GM12878 (cell line): ENCODE measurements around the gene CARHSP1. TPM values are rescaled to one million over a fixed set of nuclear protein-coding genes. Genes with fewer than 3 reads are reported as not detected.

Experiments used
- ATAC-seq: fragments of 200-7000 bp; cut with Tn5 transposase; 3 replicates; pipeline ENCODE4 v1.9.1; 2020; ENCODE audit warnings: mild to moderate bottlenecking, moderate library complexity
- BruUV-seq: library from RNA; stranded (reverse); fragments of 400-500 nt; replicated peaks from 2 replicates; lab custom pipeline; 2021; lab: Mats Ljungman, UMichigan
- CTCF ChIA-PET: fragments of 300-600 bp; sonication (Branson Sonifier 250); formaldehyde crosslinking; extraction: SDS; loops from one replicate; lab custom pipeline; 2021; ENCODE audit warnings: inconsistent platforms; lab: Yijun Ruan, JAX
- POLR2A ChIA-PET: fragments of 350-600 bp; formaldehyde crosslinking; extraction: SDS; loops from one replicate; lab custom pipeline; 2021; ENCODE audit warnings: inconsistent platforms; lab: Charles Lee
- RAD21 ChIA-PET: fragments of 300-600 bp; sonication (Branson Sonifier 250); formaldehyde crosslinking; loops from one replicate; lab custom pipeline; 2023; ENCODE audit warnings: antibody characterized with exemption; ENCODE audit not compliant: unreplicated experiment; lab: Charles Lee
- SMC1A ChIA-PET: fragments of 300-600 bp; sonication (Branson Sonifier 250); formaldehyde crosslinking; loops from one replicate; lab custom pipeline; 2023; ENCODE audit not compliant: unreplicated experiment, uncharacterized antibody; lab: Charles Lee
- DNase-seq: peaks from one replicate; pipeline ENCODE4 v3.0.0-alpha.2; 2011; ENCODE audit warnings: low read depth, low spot score
- FAIRE-seq: peaks from 3 replicates; lab custom pipeline; 2011; peaks lifted over from hg19 to GRCh38; lab: Jason Lieb, UNC
- H2AFZ ChIP-seq: 2 replicates; pipeline ENCODE4 v1.6.0; 2011; ENCODE audit warnings: low read depth, low read length, control low read depth; ENCODE audit not compliant: control insufficient read depth
- H3K27ac ChIP-seq: 2 replicates; pipeline ENCODE4 v1.5.1; 2011; ENCODE audit warnings: control low read depth; ENCODE audit not compliant: control insufficient read depth, insufficient read depth
- H3K27me3 ChIP-seq, 2 experiments: replicated peaks in 1 of 2; 2 replicates each; pipeline versions ENCODE4 v1.6.0 to v1.6.1; 2011; ENCODE audit warnings: low read length in 1 of 2; ENCODE audit not compliant: control insufficient read depth in 2 of 2, insufficient read depth in 2 of 2
- H3K36me3 ChIP-seq, 2 experiments: 2 replicates each; pipeline ENCODE4 v1.5.1; 2011; ENCODE audit warnings: low read length in 1 of 2; ENCODE audit not compliant: control insufficient read depth in 2 of 2, insufficient read depth in 2 of 2
- H3K4me1 ChIP-seq: 2 replicates; pipeline ENCODE4 v1.6.1; 2011; ENCODE audit warnings: mild to moderate bottlenecking, low read length, moderate library complexity, mixed read lengths; ENCODE audit not compliant: control insufficient read depth, insufficient read depth
- H3K4me2 ChIP-seq: 2 replicates; pipeline ENCODE4 v1.6.0; 2011; ENCODE audit warnings: control low read depth; ENCODE audit not compliant: control insufficient read depth, insufficient read depth
- H3K4me3 ChIP-seq: fragments of 200-600 bp; sonication (generic); 2 replicates; pipeline ENCODE4 v1.5.1; 2016
- H3K79me2 ChIP-seq: 2 replicates; pipeline ENCODE4 v1.6.0; 2011; ENCODE audit warnings: low read length; ENCODE audit not compliant: control insufficient read depth, insufficient read depth
- H3K9ac ChIP-seq: 2 replicates; pipeline ENCODE4 v1.8.0; 2011; ENCODE audit warnings: low read length, control low read depth, mixed read lengths; ENCODE audit not compliant: control insufficient read depth, insufficient read depth
- H3K9me3 ChIP-seq: replicated peaks from 3 replicates; pipeline ENCODE4 v1.5.1; 2011; ENCODE audit warnings: mild to moderate bottlenecking, low read length; ENCODE audit not compliant: control insufficient read depth, insufficient read depth
- H4K20me1 ChIP-seq: 2 replicates; pipeline ENCODE4 v1.6.0; 2011; ENCODE audit not compliant: control insufficient read depth, insufficient read depth
- BACH1 ChIP-seq: fragments of 450-650 bp; IDR thresholded peaks from 2 replicates; pipeline ENCODE4 v1.6.1; 2017; ENCODE audit warnings: mild to moderate bottlenecking, borderline replicate concordance
- EP300 ChIP-seq, 2 experiments: fragments of 150-350 bp in 1 of 2; IDR thresholded peaks; 2 replicates each; pipeline ENCODE4 v1.6.1; 2011 to 2012; ENCODE audit warnings: low read depth in 2 of 2, low read length in 2 of 2, borderline replicate concordance in 1 of 2, improper control_type of control experiment in 1 of 2, inconsistent platforms in 1 of 2; ENCODE audit not compliant: control insufficient read depth in 1 of 2
- HDAC6 ChIP-seq: fragments of 200-600 bp; sonication (generic); IDR thresholded peaks from one replicate; pipeline ENCODE4 v1.8.0; 2017; ENCODE audit warnings: antibody characterized with exemption; ENCODE audit not compliant: unreplicated experiment
- PML ChIP-seq: IDR thresholded peaks from 2 replicates; pipeline ENCODE4 v1.6.1; 2012; ENCODE audit warnings: low read length, inconsistent platforms
- POLR2A ChIP-seq: IDR thresholded peaks from 2 replicates; pipeline ENCODE4 v1.6.1; 2011; ENCODE audit warnings: low read depth, mild to moderate bottlenecking, low read length
- POLR2AphosphoS5 ChIP-seq: IDR thresholded peaks from 2 replicates; pipeline ENCODE4 v1.6.1; 2011; ENCODE audit warnings: mild to moderate bottlenecking, low read length, inconsistent platforms
- SP1 ChIP-seq: IDR thresholded peaks from one replicate; pipeline ENCODE4 v1.6.1; 2011; ENCODE audit warnings: low read depth, low read length
- YBX1 ChIP-seq: fragments of 450-650 bp; IDR thresholded peaks from 2 replicates; pipeline ENCODE4 v1.6.1; 2016; ENCODE audit warnings: antibody characterized with exemption
- WGBS: methylation state at CpG from one replicate; pipeline ENCODE4 v1.1.6; 2016; ENCODE audit warnings: low lambda C conversion rate; ENCODE audit not compliant: insufficient replicate concordance, insufficient coverage; ENCODE audit errors: missing lambda C conversion rate; 5-methylcytosine and 5-hydroxymethylcytosine counted together
- in situ Hi-C: fragments of 300-500 bp; cut with MboI; formaldehyde crosslinking; loops from 9 replicates; pipeline ENCODE4 v1.14.3; 2018; ENCODE audit warnings: mixed read lengths
- intact Hi-C: fragments of 100-400 bp; cut with micrococcal nuclease; formaldehyde crosslinking; loops from one replicate; pipeline ENCODE4 v1.14.2; 2022; ENCODE audit not compliant: unreplicated experiment
- polyA plus RNA-seq, 11 experiments: library from polyadenylated mRNA; depleted of rRNA in 4 of 11; unstranded in 6 of 11; stranded (reverse) in 5 of 11; fragments of >200 nt; fragmentation: Nextera tagmentation in 4 of 11; fragmentation: Illumina TruSeq in 1 of 11; extraction: Ambion mirVana in 4 of 11; extraction: Trizol in 1 of 11; gene quantifications; 1 replicate in 1 of 11; 2 replicates in 10 of 11; pipeline versions ENCODE4 v1.2.1 to v1.2.3, GENCODE V29; 2011 to 2016; ENCODE audit warnings: inconsistent platforms in 2 of 11, missing spikeins in 2 of 11, low read depth in 1 of 11
- total RNA-seq, 4 experiments: library from RNA; depleted of rRNA in 3 of 4; stranded (reverse); fragments of >200 nt in 3 of 4; fragmentation: Illumina TruSeq in 1 of 4; extraction: Trizol in 1 of 4; gene quantifications; 2 replicates each; pipeline versions ENCODE4 v1.2.1 to v1.2.3, GENCODE V29; 2013 to 2021
- TF ChIP-seq, protein P1 (sequence below), 3 experiments: IDR thresholded peaks in 2 of 3; conservative IDR thresholded peaks in 1 of 3; 2 replicates each; pipeline ENCODE4 v1.5.1; 2011; ENCODE audit warnings: low read depth in 3 of 3, low read length in 3 of 3, mild to moderate bottlenecking in 3 of 3, control low read depth in 2 of 3, moderate library complexity in 2 of 3, inconsistent platforms in 1 of 3, mixed read lengths in 1 of 3; ENCODE audit not compliant: control insufficient read depth in 2 of 3, insufficient read depth in 1 of 3; ENCODE audit errors: extremely low read depth in 1 of 3

CARHSP1 gene
- total and polyA plus RNA-seq, 10 of the 15 experiments (the other 5 are each of a cell fraction or from before 2014, with no cell fraction given): 5.5 to 112 (median 67.0) TPM

DNA sequence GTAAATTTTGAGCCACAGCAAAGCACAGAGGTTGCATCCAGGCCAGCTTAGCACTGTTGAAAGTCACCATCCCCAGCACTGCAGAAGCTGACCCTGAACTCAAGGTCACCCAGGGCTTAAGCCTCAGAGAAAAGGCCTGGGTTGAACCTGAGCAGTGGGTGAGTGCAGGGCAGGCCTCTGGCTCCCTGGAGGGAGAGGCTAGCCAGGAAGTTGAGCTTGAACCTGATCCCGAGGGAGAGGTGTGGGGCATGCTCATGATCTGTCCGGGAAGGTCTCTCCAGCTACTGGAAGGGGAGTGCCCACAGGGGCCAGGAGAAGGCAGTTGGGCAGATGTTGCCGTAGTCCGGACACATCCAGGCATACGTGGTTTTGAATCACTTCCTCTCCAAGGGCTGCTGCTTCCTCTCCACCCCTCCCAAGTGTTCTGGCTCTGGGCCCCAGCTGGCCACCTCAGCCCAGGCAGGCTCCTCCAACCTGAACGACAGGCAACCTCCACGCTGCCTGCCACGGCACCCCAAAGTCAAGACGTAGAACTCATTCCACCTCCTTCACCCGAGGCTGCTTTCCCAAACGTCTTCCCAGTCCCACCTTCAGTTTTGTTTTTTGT, 18.4 kb downstream of the CARHSP1 start (continued):
- TF ChIP-seq BACH1 (0 out of 2 replicates have a peak, but pooled peaks have one; percentile 28), POLR2AphosphoS5 (0 out of 2 replicates have a peak, but pooled peaks have one; percentile 5), HDAC6 (no peak), SP1 (no peak), EP300 (IDR thresholded peaks at IDR 0.05; ENCODE audit: borderline replicate concordance in 1 of 2, control insufficient read depth in 1 of 2, low read depth in 2 of 2, low read length in 2 of 2) (no peak), YBX1 (no peak)

GRCh38 chr16:8849411-8850011, 19.3 kb downstream of the CARHSP1 start:
- CTCF ChIA-PET: interaction anchor here (0.5 to 1.2 kb wide), 2 partner anchors 24 to 30 kb away, joined by 3 to 4 read pairs; no protein-coding TSS in a partner anchor
- SMC1A ChIA-PET: no interaction called here
- RAD21 ChIA-PET: interaction anchor here (1.2 to 1.4 kb wide), 2 partner anchors 19 to 22 kb away, joined by 3 read pairs; partner anchors contain the start of gene CARHSP1
- Histone ChIP-seq H3K4me3 (no peak overlapping the region), H4K20me1 (no peaks in the 10 kb centered on the region; the same call in none of the 2 replicates), H3K4me1 (no peaks in the 10 kb centered on the region; the same call in 1 of the 2 replicates), H3K9ac (no peak overlapping the region), H3K27ac (no peak overlapping the region), H3K79me2 (no peaks in the 10 kb centered on the region), H3K4me2 (no peak overlapping the region), H3K36me3 (peaks cover 44 to 53% of the 10 kb centered on the region in 2 experiments), H3K27me3 (no peaks in the 10 kb centered on the region), H2AFZ (no peak overlapping the region), H3K9me3 (no peaks in the 10 kb centered on the region)
- peak; percentile 6; the same call in 1 of the 2 replicates for TF ChIP-seq PML
- TF ChIP-seq, protein P1, sequence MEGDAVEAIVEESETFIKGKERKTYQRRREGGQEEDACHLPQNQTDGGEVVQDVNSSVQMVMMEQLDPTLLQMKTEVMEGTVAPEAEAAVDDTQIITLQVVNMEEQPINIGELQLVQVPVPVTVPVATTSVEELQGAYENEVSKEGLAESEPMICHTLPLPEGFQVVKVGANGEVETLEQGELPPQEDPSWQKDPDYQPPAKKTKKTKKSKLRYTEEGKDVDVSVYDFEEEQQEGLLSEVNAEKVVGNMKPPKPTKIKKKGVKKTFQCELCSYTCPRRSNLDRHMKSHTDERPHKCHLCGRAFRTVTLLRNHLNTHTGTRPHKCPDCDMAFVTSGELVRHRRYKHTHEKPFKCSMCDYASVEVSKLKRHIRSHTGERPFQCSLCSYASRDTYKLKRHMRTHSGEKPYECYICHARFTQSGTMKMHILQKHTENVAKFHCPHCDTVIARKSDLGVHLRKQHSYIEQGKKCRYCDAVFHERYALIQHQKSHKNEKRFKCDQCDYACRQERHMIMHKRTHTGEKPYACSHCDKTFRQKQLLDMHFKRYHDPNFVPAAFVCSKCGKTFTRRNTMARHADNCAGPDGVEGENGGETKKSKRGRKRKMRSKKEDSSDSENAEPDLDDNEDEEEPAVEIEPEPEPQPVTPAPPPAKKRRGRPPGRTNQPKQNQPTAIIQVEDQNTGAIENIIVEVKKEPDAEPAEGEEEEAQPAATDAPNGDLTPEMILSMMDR (IDR thresholded peaks at IDR 0.05 in 2 of 3, conservative IDR thresholded peaks at IDR 0.05 in 1 of 3; ENCODE audit: control insufficient read depth in 2 of 3, extremely low read depth in 1 of 3, insufficient read depth in 1 of 3, low read depth in 3 of 3, low read length in 3 of 3): no peak
- TF ChIP-seq POLR2A: peak; percentile 65
- in situ Hi-C loops: no loop called here
- POLR2A ChIA-PET: no interaction called here
- FAIRE-seq: no peak
- WGBS: 94% methylated on average over 19 of the region's 19 CpGs
- DNase-seq: no peak
- no peak for ATAC-seq
- intact Hi-C loops: no loop called here
- no TSS peak for BruUV-seq
